Measurements from ENCODE around the gene SUFU. TPM values are rescaled to one million over a fixed set of nuclear protein-coding genes. Genes with fewer than 3 reads are reported as not detected.
"Not testable (repeated sequence)": the region's sequence is repeated elsewhere in the genome, so short reads cannot be mapped to it uniquely, and the experiment has no call there.

The SUFU gene
- total and polyA plus RNA-seq, 2 of the 4 experiments (the other 2 are of a cell fraction), result 2.2 to 11.0 TPM

DNA sequence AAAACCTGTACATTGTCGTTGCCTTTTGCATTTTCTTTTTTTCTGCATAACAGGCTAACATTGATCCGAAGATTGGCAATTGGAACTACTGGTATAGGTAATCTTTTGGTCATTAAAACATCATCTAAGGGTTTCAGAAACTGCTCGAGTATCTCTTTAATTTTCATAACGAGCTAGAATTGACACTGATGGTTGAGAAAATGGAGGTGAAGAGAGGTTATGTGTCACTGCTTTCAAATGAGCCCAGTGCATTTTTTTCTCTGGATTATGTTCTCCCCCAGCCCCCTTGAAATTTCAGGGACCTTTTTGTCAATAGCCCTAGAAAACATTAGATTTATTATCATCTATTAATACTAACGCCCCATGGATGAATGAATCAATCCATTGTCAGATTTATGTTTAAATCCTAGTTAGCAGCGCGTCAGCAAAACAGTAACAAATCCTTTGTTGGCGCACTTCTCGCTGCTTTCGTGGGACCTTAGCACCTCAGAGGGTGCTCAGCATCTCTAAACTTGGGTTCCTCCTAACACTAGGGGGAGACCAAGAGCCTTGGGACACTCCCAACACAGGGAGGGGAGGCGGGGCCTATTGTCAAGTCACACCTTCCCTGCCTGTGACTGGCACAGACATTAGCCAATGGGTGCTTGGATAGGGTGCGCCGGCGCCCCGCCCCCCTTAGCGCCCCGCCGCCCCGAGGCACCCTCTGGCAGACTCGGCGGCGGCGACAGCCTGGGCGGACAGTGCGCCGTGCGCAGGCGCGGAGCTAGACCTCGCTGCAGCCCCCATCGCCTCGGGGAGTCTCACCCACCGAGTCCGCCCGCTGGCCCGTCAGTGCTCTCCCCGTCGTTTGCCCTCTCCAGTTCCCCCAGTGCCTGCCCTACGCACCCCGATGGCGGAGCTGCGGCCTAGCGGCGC lies at the start of gene SUFU (continued):
- TF ChIP-seq MAFK (IDR thresholded peaks at IDR 0.05; ENCODE audit: low read depth, low read length) (no peak), MAZ (IDR thresholded peaks at IDR 0.05; ENCODE audit: borderline replicate concordance, low read depth, low read length) (peak; percentile 81; the same call in 1 of the 2 replicates), POLR2A (IDR thresholded peaks at IDR 0.05; ENCODE audit: low read depth, low read length) (peak; percentile 67), CHD1 (IDR thresholded peaks at IDR 0.05; ENCODE audit: low read depth, low read length) (no peak), MXI1 (IDR thresholded peaks at IDR 0.05; ENCODE audit: borderline replicate concordance, low read depth, low read length) (0 out of 2 replicates have a peak, but pooled peaks have one; percentile 12), FOS (IDR thresholded peaks at IDR 0.05; ENCODE audit: low read depth, low read length) (no peak)

DNA sequence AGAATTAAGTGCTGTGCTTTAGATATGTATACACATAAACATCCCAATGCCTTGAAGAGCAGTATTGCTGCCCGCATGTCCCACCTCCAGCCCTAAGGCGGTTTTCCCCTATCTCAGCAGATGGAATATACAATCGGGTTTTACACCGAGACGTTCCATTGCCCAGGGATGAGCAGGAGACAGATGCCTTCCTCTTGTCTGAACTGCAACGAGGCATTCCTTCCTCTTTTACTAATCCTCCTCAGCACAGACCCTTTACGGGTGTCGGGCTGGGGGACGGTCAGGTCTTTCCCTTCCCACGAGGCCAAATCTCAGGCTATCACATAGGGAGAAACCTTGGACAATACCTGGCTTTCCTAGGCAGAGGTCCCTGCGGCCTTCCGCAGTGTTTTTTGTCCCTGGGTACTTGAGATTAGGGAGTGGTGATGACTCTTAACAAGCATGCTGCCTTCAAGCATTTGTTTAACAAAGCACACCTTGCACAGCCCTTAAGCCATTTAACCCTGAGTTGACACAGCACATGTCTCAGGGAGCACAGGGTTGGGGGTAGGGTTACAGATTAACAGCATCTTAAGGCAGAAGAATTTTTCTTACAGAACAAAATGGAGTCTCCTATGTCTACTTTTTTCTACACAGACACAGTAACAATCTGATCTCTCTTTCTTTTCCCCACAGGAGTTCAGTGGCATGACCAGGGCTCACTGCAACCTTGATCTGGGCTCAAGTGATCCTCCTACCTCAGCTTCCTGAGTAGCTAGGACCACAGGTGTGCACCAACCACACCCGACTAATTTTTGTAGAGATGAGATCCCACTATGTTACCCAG lies 48.9 kb upstream of the SUFU start:
- Histone ChIP-seq H2AK5ac (ENCODE audit: low read depth, low read length) (0 out of 2 replicates have a peak overlapping the region, but pooled peaks have one; percentile 57), H2BK120ac (ENCODE audit: low read depth, low read length) (peak overlapping the region; percentile 83), H2BK15ac (ENCODE audit: low read depth, low read length) (peak overlapping the region; percentile 58; the same call in 1 of the 3 replicates), H3K9me1 (ENCODE audit: insufficient read depth, low read length) (peaks cover 14% of the 10 kb centered on the region), H3K4me1 (ENCODE audit: control insufficient read depth, insufficient read depth, low read length) (peaks cover 13% of the 10 kb centered on the region), H4K91ac (ENCODE audit: insufficient read depth, low read depth, low read length) (peak overlapping the region; percentile 46; the same call in 1 of the 2 replicates), H2BK5ac (ENCODE audit: low read depth, low read length, poor library complexity, severe bottlenecking) (peak overlapping the region; percentile 28), H3K4ac (ENCODE audit: low read depth, low read length) (peak overlapping the region; percentile 66; the same call in 1 of the 2 replicates), H2BK20ac (ENCODE audit: low read depth, low read length) (peak overlapping the region; percentile 65), H2AK9ac (replicated peaks; ENCODE audit: low read depth, low read length, poor library complexity) (peak overlapping the region; percentile 31), H4K8ac (ENCODE audit: low read depth in 2 of 2, low read length in 2 of 2) (peak overlapping the region in 1 of 2 experiments; percentile 14; a peak in 1 of 4 replicates)
- H4K20me1 ChIP-seq (ENCODE audit: insufficient read depth, low read length); in situ Hi-C loops (cut with MboI; ENCODE audit: low sequenced_read_pairs); H3K9ac ChIP-seq (ENCODE audit: low read depth, low read length); dilution Hi-C loops (cut with HindIII; ENCODE audit: low sequenced_read_pairs, unreplicated experiment); H3K9me3 ChIP-seq (ENCODE audit: control insufficient read depth, insufficient read depth, low read length); H4K5ac ChIP-seq (ENCODE audit: low read depth, low read length); BruUV-seq (replicated peaks); H3K27ac ChIP-seq (ENCODE audit: insufficient read depth, low read length); ATAC-seq (ENCODE audit: low read depth); CTCF ChIA-PET; H3K79me1 ChIP-seq (ENCODE audit: low read depth in 1 of 2, low read length in 2 of 2); H3K4me3 ChIP-seq (ENCODE audit: insufficient read depth, low read depth, low read length); H3K56ac ChIP-seq (ENCODE audit: extremely low read depth, insufficient read depth, low read length); H3K18ac ChIP-seq (ENCODE audit: low read depth, low read length); H3K4me2 ChIP-seq (ENCODE audit: low read depth, low read length); H3K23ac ChIP-seq (ENCODE audit: low read depth, low read length); H3K36me3 ChIP-seq (ENCODE audit: control insufficient read depth, insufficient read depth, low read length); H2AFZ ChIP-seq (replicated peaks; ENCODE audit: low read length, poor library complexity); DNase-seq; H3K14ac ChIP-seq (replicated peaks; ENCODE audit: low read depth, low read length); H3K27me3 ChIP-seq (ENCODE audit: control insufficient read depth, insufficient read depth, low read length); POLR2A ChIA-PET (ENCODE audit: unreplicated experiment); intact Hi-C loops (cut with micrococcal nuclease): not testable (repeated sequence)
- 72% methylated on average over 4 of the region's 13 CpGs; no CpG with 5 or more reads in 1 of the 2 experiments for WGBS, 2 experiments (ENCODE audit: extremely low coverage in 2 of 2, insufficient read length in 1 of 2)

Measured in IMR-90 (cell line).